Measurements from ENCODE around the gene KCNQ2.
A peak's percentile ranks its signal among the peaks of the same experiment; 100 is the strongest.

Gene KCNQ2

GRCh38 chr20:63471002-63471716 is 1.3 kb downstream of the KCNQ2 start:
- DNase-seq: no peak

GRCh38 chr20:63470410-63470809 is 2.0 kb downstream of the KCNQ2 start:
- DNase-seq: no peak

- DNase-seq: no peak
Measured at GRCh38 chr20:63469713-63470101, 2.7 kb downstream of the KCNQ2 start.

- no peak for DNase-seq
Measured at GRCh38 chr20:63469019-63469712, 3.3 kb downstream of the KCNQ2 start.

- no peak for DNase-seq
Measured at GRCh38 chr20:63468421-63468820, 4.0 kb downstream of the KCNQ2 start.

GRCh38 chr20:63467294-63468083 is 5.0 kb downstream of the KCNQ2 start:
- no peak for DNase-seq

- DNase-seq: no peak
Measured at GRCh38 chr20:63466861-63467260, 5.6 kb downstream of the KCNQ2 start.

- DNase-seq: no peak
Measured at GRCh38 chr20:63466250-63466825, 6.1 kb downstream of the KCNQ2 start.

- no peak for DNase-seq
Measured at GRCh38 chr20:63465380-63466249, 6.8 kb downstream of the KCNQ2 start.

- DNase-seq: no peak
Measured at GRCh38 chr20:63464289-63464635, 8.2 kb downstream of the KCNQ2 start.

- DNase-seq: no peak
Measured at GRCh38 chr20:63463400-63464288, 8.8 kb downstream of the KCNQ2 start.

- no peak for DNase-seq
Measured at GRCh38 chr20:63462244-63462643, 10.2 kb downstream of the KCNQ2 start.

- no peak for DNase-seq
Measured at GRCh38 chr20:63461104-63461763, 11.2 kb downstream of the KCNQ2 start.

- no peak for DNase-seq
Measured at GRCh38 chr20:63459070-63459380, 13.4 kb downstream of the KCNQ2 start.

GRCh38 chr20:63458170-63459069 is 14.0 kb downstream of the KCNQ2 start:
- no peak for DNase-seq

- no peak for DNase-seq
Measured at GRCh38 chr20:63457737-63458136, 14.7 kb downstream of the KCNQ2 start.

- DNase-seq: peak; percentile 41
Measured at GRCh38 chr20:63456429-63457284, 15.8 kb downstream of the KCNQ2 start.

- DNase-seq: no peak
Measured at GRCh38 chr20:63455568-63455859, 16.9 kb downstream of the KCNQ2 start.
